B cell (primary cell): ENCODE data around the gene WDR86.

ENCODE experiments used
- CTCF ChIP-seq: fragments of 200-600 bp; IDR thresholded peaks from one replicate; pipeline ENCODE4 v1.8.0; 2022; ENCODE audit warnings: antibody characterized with exemption, mild to moderate bottlenecking
- EZH2 ChIP-seq: IDR thresholded peaks from 2 replicates; pipeline ENCODE4 v1.6.1; 2012; ENCODE audit warnings: borderline replicate concordance, low read depth, mild to moderate bottlenecking, moderate library complexity, low read length; ENCODE audit not compliant: insufficient read depth, poor library complexity, severe bottlenecking

- TF ChIP-seq CTCF (no peak), EZH2 (no peak)
Observed at GRCh38 chr7:151394076-151395035, 15.5 kb downstream of the WDR86 start.
